ENCODE results near the gene TRIM27.
"Not testable (repeated sequence)": the region's sequence is repeated elsewhere in the genome, so short reads cannot be mapped to it uniquely, and the experiment has no call there.

Gene TRIM27

GRCh38 chr6:28871335-28872156, 52.2 kb downstream of the TRIM27 start:
- H3K4me2 ChIP-seq (ENCODE audit: low read length) = no peak overlapping the region
- WGBS (ENCODE audit: extremely low coverage, insufficient coverage, low lambda C conversion rate) = no CpG with 5 or more reads among the region's 13 CpGs
- no peak overlapping the region for H3K18ac ChIP-seq (ENCODE audit: low read length)
- no peak overlapping the region for H3K4ac ChIP-seq (ENCODE audit: low read depth, low read length)
- no peak overlapping the region for H4K5ac ChIP-seq (ENCODE audit: low read length)
- H2AK5ac ChIP-seq (ENCODE audit: low read length) = no peak overlapping the region
- no peaks in the 10 kb centered on the region for H3K79me1 ChIP-seq (ENCODE audit: low read length)
- H3K27me3 ChIP-seq (ENCODE audit: insufficient read depth, low read length, poor library complexity) = no peaks in the 10 kb centered on the region
- DNase-seq = no peak
- H3K23ac ChIP-seq (ENCODE audit: low read length) = no peak overlapping the region
- no peak overlapping the region for H4K8ac ChIP-seq (ENCODE audit: low read depth, low read length)
- no peak overlapping the region for H2BK15ac ChIP-seq (replicated peaks; ENCODE audit: low read depth)
- H3K4me3 ChIP-seq (ENCODE audit: low read length) = no peak overlapping the region
- no peak overlapping the region for H3K56ac ChIP-seq (ENCODE audit: low read length)
- peaks cover 3% of the 10 kb centered on the region for H3K4me1 ChIP-seq (ENCODE audit: control insufficient read depth, low read depth, low read length)
- no peak overlapping the region for H3K9ac ChIP-seq (ENCODE audit: low read length)
- no peaks in the 10 kb centered on the region for H3K36me3 ChIP-seq (ENCODE audit: control insufficient read depth, insufficient read depth, low read length)
- no peak overlapping the region for H2BK120ac ChIP-seq (ENCODE audit: low read depth, low read length)
- no peak overlapping the region for H3K27ac ChIP-seq (ENCODE audit: low read depth, low read length)
- no peaks in the 10 kb centered on the region for H3K79me2 ChIP-seq (ENCODE audit: control insufficient read depth, insufficient read depth, low read length)
- H2BK5ac ChIP-seq (ENCODE audit: low read length) = no peak overlapping the region

GRCh38 chr6:28868873-28869272, 54.9 kb downstream of the TRIM27 start:
- Histone ChIP-seq H3K23ac (ENCODE audit: low read length) (no peak overlapping the region), H3K4me1 (ENCODE audit: control insufficient read depth, low read depth, low read length) (peaks cover 5% of the 10 kb centered on the region), H3K18ac (ENCODE audit: low read length) (no peak overlapping the region), H3K79me1 (ENCODE audit: low read length) (no peaks in the 10 kb centered on the region), H3K36me3 (ENCODE audit: control insufficient read depth, insufficient read depth, low read length) (no peaks in the 10 kb centered on the region), H3K27ac (ENCODE audit: low read depth, low read length) (no peak overlapping the region), H4K5ac (ENCODE audit: low read length) (no peak overlapping the region), H3K56ac (ENCODE audit: low read length) (no peak overlapping the region), H2BK5ac (ENCODE audit: low read length) (no peak overlapping the region), H2AK5ac (ENCODE audit: low read length) (no peak overlapping the region), H3K4me3 (ENCODE audit: low read length) (no peak overlapping the region), H2BK15ac (replicated peaks; ENCODE audit: low read depth) (no peak overlapping the region), H3K4me2 (ENCODE audit: low read length) (no peak overlapping the region), H3K27me3 (ENCODE audit: insufficient read depth, low read length, poor library complexity) (no peaks in the 10 kb centered on the region), H4K8ac (ENCODE audit: low read depth, low read length) (no peak overlapping the region), H3K9ac (ENCODE audit: low read length) (no peak overlapping the region), H3K79me2 (ENCODE audit: control insufficient read depth, insufficient read depth, low read length) (no peaks in the 10 kb centered on the region), H3K4ac (ENCODE audit: low read depth, low read length) (no peak overlapping the region), H2BK120ac (ENCODE audit: low read depth, low read length) (no peak overlapping the region)
- no CpG with 5 or more reads among the region's 2 CpGs for WGBS (ENCODE audit: extremely low coverage, insufficient coverage, low lambda C conversion rate)
- DNase-seq = no peak

- Histone ChIP-seq H3K56ac (ENCODE audit: low read length) (peak overlapping the region; percentile 88), H3K79me1 (ENCODE audit: low read length) (no peaks in the 10 kb centered on the region), H2AK5ac (ENCODE audit: low read length) (no peak overlapping the region), H3K4me1 (ENCODE audit: control insufficient read depth, low read depth, low read length) (peaks cover 5% of the 10 kb centered on the region), H3K27me3 (ENCODE audit: insufficient read depth, low read length, poor library complexity) (no peaks in the 10 kb centered on the region), H3K4ac (ENCODE audit: low read depth, low read length) (no peak overlapping the region), H3K4me2 (ENCODE audit: low read length) (peak overlapping the region; percentile 70), H4K8ac (ENCODE audit: low read depth, low read length) (no peak overlapping the region), H3K18ac (ENCODE audit: low read length) (no peak overlapping the region), H3K36me3 (ENCODE audit: control insufficient read depth, insufficient read depth, low read length) (no peaks in the 10 kb centered on the region), H2BK120ac (ENCODE audit: low read depth, low read length) (no peak overlapping the region), H3K27ac (ENCODE audit: low read depth, low read length) (no peak overlapping the region), H3K79me2 (ENCODE audit: control insufficient read depth, insufficient read depth, low read length) (no peaks in the 10 kb centered on the region), H3K23ac (ENCODE audit: low read length) (peak overlapping the region; percentile 66), H2BK5ac (ENCODE audit: low read length) (no peak overlapping the region), H3K4me3 (ENCODE audit: low read length) (no peak overlapping the region), H3K9ac (ENCODE audit: low read length) (peak overlapping the region; percentile 72), H4K5ac (ENCODE audit: low read length) (no peak overlapping the region), H2BK15ac (replicated peaks; ENCODE audit: low read depth) (no peak overlapping the region)
- DNase-seq = no peak
- WGBS (ENCODE audit: extremely low coverage, insufficient coverage, low lambda C conversion rate) = no CpG with 5 or more reads among the region's 5 CpGs
Measured at GRCh38 chr6:28867086-28867409, 56.7 kb downstream of the TRIM27 start.

GRCh38 chr6:28866205-28867085, 57.3 kb downstream of the TRIM27 start:
- Histone ChIP-seq H3K4me2 (ENCODE audit: low read length) (peak overlapping the region; percentile 70), H3K9ac (ENCODE audit: low read length) (peak overlapping the region; percentile 72), H3K23ac (ENCODE audit: low read length) (peak overlapping the region; percentile 66), H3K56ac (ENCODE audit: low read length) (peak overlapping the region; percentile 88), H3K18ac (ENCODE audit: low read length) (peak overlapping the region; percentile 36), H3K27ac (ENCODE audit: low read depth, low read length) (peak overlapping the region; percentile 63), H3K4me3 (ENCODE audit: low read length) (peak overlapping the region; percentile 54)
- H3K4ac ChIP-seq (ENCODE audit: low read depth, low read length); H3K36me3 ChIP-seq (ENCODE audit: control insufficient read depth, insufficient read depth, low read length); H2BK5ac ChIP-seq (ENCODE audit: low read length); H2BK15ac ChIP-seq (replicated peaks; ENCODE audit: low read depth); H3K4me1 ChIP-seq (ENCODE audit: control insufficient read depth, low read depth, low read length); H2BK120ac ChIP-seq (ENCODE audit: low read depth, low read length); H3K79me2 ChIP-seq (ENCODE audit: control insufficient read depth, insufficient read depth, low read length); H4K5ac ChIP-seq (ENCODE audit: low read length); H3K27me3 ChIP-seq (ENCODE audit: insufficient read depth, low read length, poor library complexity); H2AK5ac ChIP-seq (ENCODE audit: low read length); H3K79me1 ChIP-seq (ENCODE audit: low read length); H4K8ac ChIP-seq (ENCODE audit: low read depth, low read length): not testable (repeated sequence)
- WGBS (ENCODE audit: extremely low coverage, insufficient coverage, low lambda C conversion rate) = no CpG with 5 or more reads among the region's 60 CpGs
- DNase-seq = peak; percentile 80

GRCh38 chr6:28865401-28866204, 58.2 kb downstream of the TRIM27 start:
- Histone ChIP-seq H2BK120ac (ENCODE audit: low read depth, low read length) (no peak overlapping the region), H3K23ac (ENCODE audit: low read length) (no peak overlapping the region), H3K18ac (ENCODE audit: low read length) (no peak overlapping the region), H3K4me1 (ENCODE audit: control insufficient read depth, low read depth, low read length) (peaks cover 5% of the 10 kb centered on the region), H3K79me2 (ENCODE audit: control insufficient read depth, insufficient read depth, low read length) (no peaks in the 10 kb centered on the region), H3K79me1 (ENCODE audit: low read length) (no peaks in the 10 kb centered on the region), H3K36me3 (ENCODE audit: control insufficient read depth, insufficient read depth, low read length) (no peaks in the 10 kb centered on the region), H3K9ac (ENCODE audit: low read length) (no peak overlapping the region), H3K27ac (ENCODE audit: low read depth, low read length) (no peak overlapping the region), H3K4me2 (ENCODE audit: low read length) (no peak overlapping the region), H4K8ac (ENCODE audit: low read depth, low read length) (no peak overlapping the region), H3K56ac (ENCODE audit: low read length) (no peak overlapping the region), H4K5ac (ENCODE audit: low read length) (no peak overlapping the region), H3K4ac (ENCODE audit: low read depth, low read length) (no peak overlapping the region), H3K4me3 (ENCODE audit: low read length) (no peak overlapping the region), H3K27me3 (ENCODE audit: insufficient read depth, low read length, poor library complexity) (no peaks in the 10 kb centered on the region), H2BK5ac (ENCODE audit: low read length) (no peak overlapping the region), H2BK15ac (replicated peaks; ENCODE audit: low read depth) (no peak overlapping the region), H2AK5ac (ENCODE audit: low read length) (no peak overlapping the region)
- DNase-seq = peak; percentile 77
- no CpG with 5 or more reads among the region's 25 CpGs for WGBS (ENCODE audit: extremely low coverage, insufficient coverage, low lambda C conversion rate)

All from mesendoderm (in vitro differentiated cells).